Peyer's patch (tissue), 4 donors: ENCODE measurements around the gene PRSS8.

Experiments
- CTCF ChIP-seq, 6 experiments: fragments of 450-650 bp in 4 of 6; fragments of 200-600 bp in 2 of 6; sonication (generic) in 1 of 6; IDR thresholded peaks; one replicate each; pipeline ENCODE4 v1.5.1; 2017 to 2019; ENCODE audit warnings: antibody characterized with exemption in 6 of 6, mild to moderate bottlenecking in 3 of 6, moderate library complexity in 1 of 6
- POLR2A ChIP-seq, 2 donors: fragments of 450-650 bp; IDR thresholded peaks; one replicate each; pipeline ENCODE4 v1.5.1; 2017; ENCODE audit warnings: antibody characterized with exemption in 2 of 2, mild to moderate bottlenecking in 2 of 2, moderate library complexity in 2 of 2

- TF ChIP-seq CTCF (IDR thresholded peaks at IDR 0.05) (no peak), POLR2A (IDR thresholded peaks at IDR 0.05) (no peak)
Observed at GRCh38 chr16:31084584-31085302, 50.8 kb downstream of the PRSS8 start.
